ENCODE measurements around the gene FAU.

The FAU gene

DNA sequence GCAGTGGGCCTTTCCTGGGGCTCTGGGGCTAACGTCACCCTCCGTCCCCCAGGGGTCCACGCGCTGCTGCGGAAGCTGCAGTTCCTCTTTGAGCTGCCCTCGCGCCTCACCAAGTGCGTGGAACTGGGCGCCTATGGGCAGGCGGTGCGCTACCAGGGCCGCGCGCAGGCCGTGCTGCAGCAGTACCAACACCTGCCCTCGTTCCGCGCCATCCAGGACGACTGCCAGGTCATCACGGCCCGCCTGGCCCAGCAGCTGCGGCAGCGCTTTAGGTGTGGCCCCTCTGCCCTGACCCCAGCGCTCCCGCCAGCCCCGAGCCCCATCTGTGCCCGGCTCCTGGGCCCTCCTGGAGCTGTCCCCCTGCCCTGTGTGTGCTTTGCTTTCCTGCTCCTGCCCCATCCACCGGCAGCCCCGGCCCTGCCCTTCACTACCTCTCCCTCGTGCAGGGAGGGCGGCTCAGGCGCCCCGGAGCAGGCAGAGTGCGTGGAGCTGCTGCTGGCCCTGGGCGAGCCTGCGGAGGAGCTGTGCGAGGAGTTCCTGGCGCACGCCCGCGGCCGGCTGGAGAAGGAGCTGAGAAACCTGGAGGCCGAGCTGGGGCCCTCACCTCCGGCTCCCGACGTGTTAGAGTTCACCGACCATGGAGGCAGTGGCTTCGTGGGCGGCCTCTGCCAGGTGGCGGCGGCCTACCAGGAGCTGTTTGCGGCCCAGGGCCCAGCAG lies 14.0 kb downstream of the FAU start:
- no peak overlapping the region for H3K4me3 ChIP-seq (ENCODE audit: low read length)
- H4K8ac ChIP-seq (ENCODE audit: low read depth, low read length) = no peak overlapping the region
- no peak overlapping the region for H3K18ac ChIP-seq (ENCODE audit: low read length)
- H3K4me1 ChIP-seq (ENCODE audit: control insufficient read depth, low read depth, low read length) = peaks cover 2% of the 10 kb centered on the region
- no CpG with 5 or more reads among the region's 52 CpGs for WGBS (ENCODE audit: extremely low coverage, insufficient coverage, low lambda C conversion rate)
- no peak overlapping the region for H4K5ac ChIP-seq (ENCODE audit: low read length)
- DNase-seq = no peak
- no peaks in the 10 kb centered on the region for H3K79me1 ChIP-seq (ENCODE audit: low read length)
- H2BK15ac ChIP-seq (replicated peaks; ENCODE audit: low read depth) = no peak overlapping the region
- H3K79me2 ChIP-seq (ENCODE audit: control insufficient read depth, insufficient read depth, low read length) = no peaks in the 10 kb centered on the region
- H2BK120ac ChIP-seq (ENCODE audit: low read depth, low read length) = no peak overlapping the region
- no peak overlapping the region for H3K23ac ChIP-seq (ENCODE audit: low read length)
- no peak overlapping the region for H3K56ac ChIP-seq (ENCODE audit: low read length)
- no peaks in the 10 kb centered on the region for H3K27me3 ChIP-seq (ENCODE audit: insufficient read depth, low read length, poor library complexity)
- H3K27ac ChIP-seq (ENCODE audit: low read depth, low read length) = no peak overlapping the region
- H3K4me2 ChIP-seq (ENCODE audit: low read length) = no peak overlapping the region
- no peak overlapping the region for H3K4ac ChIP-seq (ENCODE audit: low read depth, low read length)
- H2BK5ac ChIP-seq (ENCODE audit: low read length) = no peak overlapping the region
- no peak overlapping the region for H2AK5ac ChIP-seq (ENCODE audit: low read length)
- H3K9ac ChIP-seq (ENCODE audit: low read length) = no peak overlapping the region
- H3K36me3 ChIP-seq (ENCODE audit: control insufficient read depth, insufficient read depth, low read length) = no peaks in the 10 kb centered on the region

DNA sequence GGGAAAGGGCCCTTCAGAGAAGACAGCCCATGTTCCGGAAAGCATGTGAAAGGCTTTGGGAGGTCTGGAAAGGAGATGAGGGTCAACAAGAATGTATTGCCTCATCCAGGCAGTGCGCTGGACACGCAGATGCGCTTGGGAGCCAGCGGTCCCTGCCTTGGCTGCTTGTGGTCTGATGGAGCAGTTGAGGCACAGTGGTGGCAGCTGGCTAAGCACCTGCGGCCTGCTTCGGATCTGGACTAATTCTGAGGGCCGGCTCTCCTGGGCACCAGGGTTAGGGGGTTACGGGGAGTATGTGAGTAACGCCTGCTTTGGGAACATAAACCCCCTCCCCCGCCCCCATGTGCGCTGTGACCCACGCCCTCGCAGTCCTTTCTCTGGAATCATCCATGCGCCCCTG lies 14.9 kb downstream of the FAU start:
- H3K4me1 ChIP-seq (ENCODE audit: control insufficient read depth, low read depth, low read length) = peaks cover 2% of the 10 kb centered on the region
- no peak overlapping the region for H4K8ac ChIP-seq (ENCODE audit: low read depth, low read length)
- H3K9ac ChIP-seq (ENCODE audit: low read length) = no peak overlapping the region

DNA sequence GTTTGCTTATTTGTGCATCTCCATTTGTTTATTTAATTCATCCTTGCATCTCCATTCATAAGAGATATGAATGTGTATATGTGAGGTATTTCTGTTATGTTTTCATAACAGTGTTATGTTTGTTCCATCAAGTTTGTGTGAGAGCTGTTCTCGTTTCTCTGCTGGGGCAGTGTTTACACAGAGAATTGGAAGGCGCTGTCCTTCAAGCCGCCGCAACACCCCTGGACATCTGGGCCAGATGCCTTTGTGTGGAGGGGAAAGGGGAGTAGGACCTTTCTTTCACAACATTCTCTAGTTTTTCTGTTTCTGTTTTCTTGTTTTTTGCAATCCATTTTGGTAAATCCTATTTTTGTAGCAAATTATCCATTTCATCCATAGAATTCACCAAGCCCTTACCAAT lies 17.3 kb downstream of the FAU start:
- Histone ChIP-seq H3K18ac (ENCODE audit: low read length) (no peak overlapping the region), H3K4me2 (ENCODE audit: low read length) (no peak overlapping the region)

More for the DNA sequence above, 14.9 kb downstream of the FAU start:
- Histone ChIP-seq H3K79me2 (ENCODE audit: control insufficient read depth, insufficient read depth, low read length) (no peaks in the 10 kb centered on the region), H3K23ac (ENCODE audit: low read length) (no peak overlapping the region), H3K27ac (ENCODE audit: low read depth, low read length) (no peak overlapping the region), H3K56ac (ENCODE audit: low read length) (no peak overlapping the region), H3K79me1 (ENCODE audit: low read length) (no peaks in the 10 kb centered on the region), H3K4ac (ENCODE audit: low read depth, low read length) (no peak overlapping the region), H2BK15ac (replicated peaks; ENCODE audit: low read depth) (no peak overlapping the region), H3K18ac (ENCODE audit: low read length) (no peak overlapping the region), H3K36me3 (ENCODE audit: control insufficient read depth, insufficient read depth, low read length) (no peaks in the 10 kb centered on the region), H2AK5ac (ENCODE audit: low read length) (no peak overlapping the region), H3K4me2 (ENCODE audit: low read length) (no peak overlapping the region), H3K4me3 (ENCODE audit: low read length) (no peak overlapping the region), H2BK120ac (ENCODE audit: low read depth, low read length) (no peak overlapping the region), H2BK5ac (ENCODE audit: low read length) (no peak overlapping the region), H4K5ac (ENCODE audit: low read length) (no peak overlapping the region), H3K27me3 (ENCODE audit: insufficient read depth, low read length, poor library complexity) (no peaks in the 10 kb centered on the region)
- WGBS (ENCODE audit: extremely low coverage, insufficient coverage, low lambda C conversion rate) = no CpG with 5 or more reads among the region's 15 CpGs
- DNase-seq = no peak

DNA sequence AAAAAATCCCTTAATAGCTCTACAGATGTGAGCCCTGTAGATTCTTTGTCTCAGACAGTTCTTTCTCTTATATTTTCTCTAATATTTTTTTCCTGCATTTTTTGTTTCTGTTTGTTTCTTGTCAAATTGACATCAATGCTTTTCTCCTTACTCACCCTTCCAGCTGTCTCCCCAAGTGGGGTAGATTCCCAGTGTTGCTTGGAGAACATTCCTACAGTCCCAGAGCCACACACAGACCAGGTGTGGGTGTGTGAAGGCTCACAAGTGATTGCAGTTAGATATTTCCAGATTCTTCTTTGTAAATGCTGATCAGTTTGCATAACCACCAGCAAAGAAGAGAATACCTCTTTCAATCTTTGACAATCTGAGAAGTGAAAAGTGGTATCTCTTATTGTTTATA lies 18.5 kb downstream of the FAU start:
- Histone ChIP-seq H3K4me2 (ENCODE audit: low read length) (no peak overlapping the region), H3K36me3 (ENCODE audit: control insufficient read depth, insufficient read depth, low read length) (no peaks in the 10 kb centered on the region), H3K27me3 (ENCODE audit: insufficient read depth, low read length, poor library complexity) (no peaks in the 10 kb centered on the region), H2BK15ac (replicated peaks; ENCODE audit: low read depth) (no peak overlapping the region), H4K8ac (ENCODE audit: low read depth, low read length) (no peak overlapping the region), H4K5ac (ENCODE audit: low read length) (no peak overlapping the region), H3K4me1 (ENCODE audit: control insufficient read depth, low read depth, low read length) (no peaks in the 10 kb centered on the region), H3K4ac (ENCODE audit: low read depth, low read length) (no peak overlapping the region), H3K56ac (ENCODE audit: low read length) (no peak overlapping the region), H3K27ac (ENCODE audit: low read depth, low read length) (no peak overlapping the region), H2BK120ac (ENCODE audit: low read depth, low read length) (no peak overlapping the region), H3K79me2 (ENCODE audit: control insufficient read depth, insufficient read depth, low read length) (no peaks in the 10 kb centered on the region), H2AK5ac (ENCODE audit: low read length) (no peak overlapping the region), H3K79me1 (ENCODE audit: low read length) (peaks cover under 1% of the 10 kb centered on the region), H3K23ac (ENCODE audit: low read length) (no peak overlapping the region), H2BK5ac (ENCODE audit: low read length) (no peak overlapping the region), H3K18ac (ENCODE audit: low read length) (no peak overlapping the region), H3K4me3 (ENCODE audit: low read length) (no peak overlapping the region), H3K9ac (ENCODE audit: low read length) (no peak overlapping the region)
- DNase-seq = no peak

More for the DNA sequence above, 17.3 kb downstream of the FAU start:
- no peak overlapping the region for H3K4me3 ChIP-seq (ENCODE audit: low read length)
- no peak overlapping the region for H3K56ac ChIP-seq (ENCODE audit: low read length)
- H4K5ac ChIP-seq (ENCODE audit: low read length) = no peak overlapping the region
- no CpG with 5 or more reads among the region's 4 CpGs for WGBS (ENCODE audit: extremely low coverage, insufficient coverage, low lambda C conversion rate)
- no peak overlapping the region for H2BK120ac ChIP-seq (ENCODE audit: low read depth, low read length)
- no peaks in the 10 kb centered on the region for H3K79me2 ChIP-seq (ENCODE audit: control insufficient read depth, insufficient read depth, low read length)
- H3K27ac ChIP-seq (ENCODE audit: low read depth, low read length) = no peak overlapping the region
- no peaks in the 10 kb centered on the region for H3K27me3 ChIP-seq (ENCODE audit: insufficient read depth, low read length, poor library complexity)
- H3K36me3 ChIP-seq (ENCODE audit: control insufficient read depth, insufficient read depth, low read length) = no peaks in the 10 kb centered on the region
- H2BK15ac ChIP-seq (replicated peaks; ENCODE audit: low read depth) = no peak overlapping the region
- no peak overlapping the region for H2AK5ac ChIP-seq (ENCODE audit: low read length)
- H3K79me1 ChIP-seq (ENCODE audit: low read length) = no peaks in the 10 kb centered on the region
- no peak overlapping the region for H3K9ac ChIP-seq (ENCODE audit: low read length)
- no peak overlapping the region for H3K4ac ChIP-seq (ENCODE audit: low read depth, low read length)
- no peak for DNase-seq
- no peak overlapping the region for H4K8ac ChIP-seq (ENCODE audit: low read depth, low read length)
- H2BK5ac ChIP-seq (ENCODE audit: low read length) = no peak overlapping the region
- no peak overlapping the region for H3K23ac ChIP-seq (ENCODE audit: low read length)
- no peaks in the 10 kb centered on the region for H3K4me1 ChIP-seq (ENCODE audit: control insufficient read depth, low read depth, low read length)

DNA sequence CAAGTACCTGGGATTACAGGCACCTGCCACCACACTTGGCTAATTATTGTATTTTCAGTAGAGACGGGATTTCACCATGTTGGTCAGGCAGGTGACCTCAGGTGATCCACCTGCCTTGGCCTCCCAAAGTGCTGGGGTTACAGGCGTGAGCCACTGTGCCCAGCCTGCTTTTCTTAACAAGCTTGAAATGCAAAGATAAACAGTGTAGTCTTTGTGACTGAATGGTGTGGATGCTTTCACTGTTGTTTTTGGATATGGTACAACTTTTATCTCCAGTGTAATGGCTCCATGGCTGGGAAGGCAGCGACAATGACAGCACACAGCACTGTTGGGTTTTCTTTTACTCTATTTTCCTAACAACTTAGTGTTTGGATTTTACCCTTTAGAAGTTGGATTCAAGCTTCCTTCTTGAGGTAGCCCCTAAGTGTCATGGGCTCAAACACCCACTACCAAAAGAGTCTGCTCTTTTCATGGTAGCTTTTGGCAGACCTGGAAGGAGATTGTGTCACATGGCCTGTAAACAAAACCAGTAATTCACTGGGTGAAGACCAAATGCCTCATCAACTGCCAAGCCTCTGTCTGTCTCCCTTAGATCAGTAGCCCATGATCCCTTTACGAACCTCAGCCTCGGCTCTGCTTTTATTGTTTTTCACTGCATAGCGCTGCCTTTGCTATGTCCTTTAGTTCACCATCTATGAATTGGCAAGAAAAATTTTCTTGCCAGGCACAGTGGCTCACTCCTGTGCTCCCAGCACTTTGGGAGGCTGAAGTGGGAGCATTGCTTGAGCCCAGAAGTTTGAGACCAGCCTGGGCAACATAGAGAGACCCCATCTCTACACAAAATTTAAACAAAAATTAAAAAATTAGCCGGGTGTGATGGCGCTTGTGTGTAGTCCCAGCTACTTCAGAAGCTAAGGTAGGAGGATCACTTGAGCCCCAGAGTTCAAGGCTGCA lies 19.5 kb downstream of the FAU start:
- DNase-seq = no peak
- Histone ChIP-seq H3K79me1 (ENCODE audit: low read length) (peaks cover 2% of the 10 kb centered on the region), H3K79me2 (ENCODE audit: control insufficient read depth, insufficient read depth, low read length) (no peaks in the 10 kb centered on the region), H3K4ac (ENCODE audit: low read depth, low read length) (no peak overlapping the region), H3K27ac (ENCODE audit: low read depth, low read length) (no peak overlapping the region), H3K36me3 (ENCODE audit: control insufficient read depth, insufficient read depth, low read length) (peaks cover 2% of the 10 kb centered on the region), H3K4me2 (ENCODE audit: low read length) (no peak overlapping the region), H3K27me3 (ENCODE audit: insufficient read depth, low read length, poor library complexity) (no peaks in the 10 kb centered on the region), H3K4me3 (ENCODE audit: low read length) (no peak overlapping the region), H3K56ac (ENCODE audit: low read length) (no peak overlapping the region), H3K18ac (ENCODE audit: low read length) (no peak overlapping the region), H3K9ac (ENCODE audit: low read length) (no peak overlapping the region), H3K4me1 (ENCODE audit: control insufficient read depth, low read depth, low read length) (no peaks in the 10 kb centered on the region), H4K8ac (ENCODE audit: low read depth, low read length) (no peak overlapping the region), H2AK5ac (ENCODE audit: low read length) (no peak overlapping the region), H2BK120ac (ENCODE audit: low read depth, low read length) (no peak overlapping the region), H2BK5ac (ENCODE audit: low read length) (no peak overlapping the region), H4K5ac (ENCODE audit: low read length) (no peak overlapping the region), H2BK15ac (replicated peaks; ENCODE audit: low read depth) (no peak overlapping the region), H3K23ac (ENCODE audit: low read length) (no peak overlapping the region)
- no CpG with 5 or more reads among the region's 8 CpGs for WGBS (ENCODE audit: extremely low coverage, insufficient coverage, low lambda C conversion rate)

Measured in mesendoderm (in vitro differentiated cells).